ENCODE measurements around the gene SLC27A4.

SLC27A4 gene

GRCh38 chr9:128322404-128323211 is 17.7 kb upstream of the SLC27A4 start, which contains the start of the genes COQ4 and TRUB2 (continued):
- TF ChIP-seq MZF1 (tag by site-specific recombination; IDR thresholded peaks at IDR 0.05; ENCODE audit: borderline replicate concordance) (no peak), ZNF211 (tag by site-specific recombination; IDR thresholded peaks at IDR 0.05; ENCODE audit: low read depth) (no peak), PRDM1 (tag by site-specific recombination; IDR thresholded peaks at IDR 0.05) (peak; percentile 31; the same call in 1 of the 2 replicates), ZNF223 (tag by site-specific recombination; IDR thresholded peaks at IDR 0.05) (no peak), ZNF146 (tag by site-specific recombination; IDR thresholded peaks at IDR 0.05) (no peak), ZNF362 (tag by site-specific recombination; IDR thresholded peaks at IDR 0.05) (no peak), GLIS1 (tag by site-specific recombination; IDR thresholded peaks at IDR 0.05) (no peak), BCL6B (tag by site-specific recombination; IDR thresholded peaks at IDR 0.05) (no peak), ZNF600 (tag by site-specific recombination; IDR thresholded peaks at IDR 0.05) (0 out of 2 replicates have a peak, but pooled peaks have one; percentile 57), ZNF707 (tag by site-specific recombination; IDR thresholded peaks at IDR 0.05) (no peak), ZNF514 (tag by site-specific recombination; IDR thresholded peaks at IDR 0.05) (no peak), BCL11A (tag by site-specific recombination; IDR thresholded peaks at IDR 0.05; ENCODE audit: low read depth) (no peak), ELK4 (IDR thresholded peaks at IDR 0.05; ENCODE audit: borderline replicate concordance, low read depth, low read length) (no peak), ZNF394 (tag by site-specific recombination; IDR thresholded peaks at IDR 0.05; ENCODE audit: borderline replicate concordance) (peak; percentile 75; the same call in 1 of the 2 replicates), ZNF830 (tag by site-specific recombination; IDR thresholded peaks at IDR 0.05; ENCODE audit: low read depth) (no peak), ZNF24 (tag by site-specific recombination; IDR thresholded peaks at IDR 0.05) (peak; percentile 91), KLF7 (tag by site-specific recombination; IDR thresholded peaks at IDR 0.05; ENCODE audit: borderline replicate concordance) (peak; percentile 78; the same call in 1 of the 2 replicates), ZNF19 (tag by site-specific recombination; IDR thresholded peaks at IDR 0.05; ENCODE audit: low read depth) (no peak), ZNF114 (tag by site-specific recombination; IDR thresholded peaks at IDR 0.05) (no peak), SCRT1 (tag by site-specific recombination; IDR thresholded peaks at IDR 0.05; ENCODE audit: borderline replicate concordance) (no peak), ZNF23 (tag by site-specific recombination; IDR thresholded peaks at IDR 0.05; ENCODE audit: borderline replicate concordance) (no peak), MEIS1 (CRISPR knock-in tag; IDR thresholded peaks at IDR 0.05; ENCODE audit: borderline replicate concordance) (no peak), SCRT2 (tag by site-specific recombination; IDR thresholded peaks at IDR 0.05) (peak; percentile 55), ZNF621 (tag by site-specific recombination; IDR thresholded peaks at IDR 0.05) (no peak), ZNF391 (tag by site-specific recombination; IDR thresholded peaks at IDR 0.05; ENCODE audit: borderline replicate concordance, low read depth) (no peak; the same call in none of the 2 replicates), ZNF692 (tag by site-specific recombination; IDR thresholded peaks at IDR 0.05) (peak; percentile 96), REPIN1 (tag by site-specific recombination; IDR thresholded peaks at IDR 0.05; ENCODE audit: low read depth) (no peak), PRDM4 (tag by site-specific recombination; IDR thresholded peaks at IDR 0.05) (no peak; the same call in 1 of the 2 replicates), AEBP2 (tag by site-specific recombination; IDR thresholded peaks at IDR 0.05; ENCODE audit: borderline replicate concordance) (no peak), ZNF404 (tag by site-specific recombination; IDR thresholded peaks at IDR 0.05) (no peak), ZNF174 (tag by site-specific recombination; IDR thresholded peaks at IDR 0.05) (no peak)

Measured in HEK293 (cell line).